Endothelial cell of umbilical vein (primary cell): ENCODE measurements around the gene CCDC34. TPM values are rescaled to one million over a fixed set of nuclear protein-coding genes. Genes with fewer than 3 reads are reported as not detected.

Experiments
- BruUV-seq: library from RNA; stranded (reverse); fragments of 400-500 nt; replicated peaks from 2 replicates; lab custom pipeline; 2021; lab: Mats Ljungman, UMichigan
- CTCF ChIA-PET: fragments of 300-600, 350-600 bp; sonication (Branson Sonifier 250); formaldehyde crosslinking; loops from one replicate; lab custom pipeline; 2021; ENCODE audit warnings: antibody characterized with exemption, inconsistent platforms; lab: Charles Lee
- POLR2A ChIA-PET: fragments of 300-600, 350-600 bp; sonication (Branson Sonifier 250); formaldehyde crosslinking; loops from one replicate; lab custom pipeline; 2021; ENCODE audit warnings: antibody characterized with exemption, inconsistent platforms; lab: Charles Lee
- DNase-seq: peaks from one replicate; pipeline ENCODE4 v3.0.0-alpha.2; 2011; ENCODE audit warnings: low read depth, low spot score
- FAIRE-seq: peaks from 2 replicates; lab custom pipeline; 2011; peaks lifted over from hg19 to GRCh38; lab: Jason Lieb, UNC
- H2AFZ ChIP-seq: 2 replicates; pipeline ENCODE4 v1.6.0; 2012; ENCODE audit warnings: low read depth, low read length, control low read depth, inconsistent platforms
- H3K27ac ChIP-seq: 2 replicates; pipeline ENCODE4 v1.5.1; 2011; ENCODE audit warnings: low read depth, mild to moderate bottlenecking, control low read depth, low read length, moderate library complexity; ENCODE audit not compliant: insufficient read depth
- H3K27me3 ChIP-seq, 2 experiments: 2 replicates each; pipeline versions ENCODE4 v1.6.0 to v1.6.1; 2011; ENCODE audit warnings: low read length in 2 of 2, mixed read lengths in 1 of 2; ENCODE audit not compliant: control insufficient read depth in 2 of 2, insufficient read depth in 2 of 2
- H3K36me3 ChIP-seq, 2 experiments: 2 replicates in 1 of 2; 3 replicates in 1 of 2; pipeline ENCODE4 v1.5.1; 2011; ENCODE audit warnings: low read length in 2 of 2, mild to moderate bottlenecking in 1 of 2, moderate library complexity in 1 of 2; ENCODE audit not compliant: control insufficient read depth in 2 of 2, insufficient read depth in 2 of 2; ENCODE audit errors: extremely low read depth in 1 of 2
- H3K4me1 ChIP-seq: 3 replicates; pipeline ENCODE4 v1.5.1; 2011; ENCODE audit warnings: mild to moderate bottlenecking, low read length; ENCODE audit not compliant: control insufficient read depth, insufficient read depth; ENCODE audit errors: extremely low read depth
- H3K4me2 ChIP-seq: 2 replicates; pipeline ENCODE4 v1.6.1; 2011; ENCODE audit warnings: low read length, control low read depth, mixed read lengths; ENCODE audit not compliant: insufficient read depth
- H3K4me3 ChIP-seq, 3 experiments: fragments of 200-600 bp in 1 of 3; sonication (generic), shearing (Covaris generic) in 1 of 3; replicated peaks in 1 of 3; 2 replicates each; pipeline ENCODE4 v1.5.1; 2011 to 2016; ENCODE audit warnings: control low read depth in 3 of 3, low read length in 3 of 3, mild to moderate bottlenecking in 2 of 3, inconsistent platforms in 1 of 3, low read depth in 1 of 3, moderate library complexity in 1 of 3; ENCODE audit not compliant: insufficient read depth in 1 of 3
- H3K79me2 ChIP-seq: 2 replicates; pipeline ENCODE4 v1.6.0; 2012; ENCODE audit warnings: low read length, inconsistent platforms; ENCODE audit not compliant: control insufficient read depth, insufficient read depth
- H3K9ac ChIP-seq: replicated peaks from 2 replicates; pipeline ENCODE3; 2011; ENCODE audit warnings: low read length, control low read depth; ENCODE audit not compliant: insufficient read depth; ENCODE audit errors: extremely low read depth
- H3K9me1 ChIP-seq: replicated peaks from 3 replicates; pipeline ENCODE4 v1.6.0; 2011; ENCODE audit warnings: mild to moderate bottlenecking, low read length; ENCODE audit not compliant: control insufficient read depth, insufficient read depth; ENCODE audit errors: extremely low read depth
- H3K9me3 ChIP-seq: replicated peaks from 2 replicates; pipeline ENCODE4 v1.5.1; 2012; ENCODE audit warnings: low read length, inconsistent platforms; ENCODE audit not compliant: control insufficient read depth, insufficient read depth
- H4K20me1 ChIP-seq: replicated peaks from 2 replicates; pipeline ENCODE3; 2011; ENCODE audit warnings: mild to moderate bottlenecking, low read length; ENCODE audit not compliant: control insufficient read depth, insufficient read depth; ENCODE audit errors: extremely low read depth
- EZH2 ChIP-seq: IDR thresholded peaks from 2 replicates; pipeline ENCODE4 v1.6.1; 2012; ENCODE audit warnings: borderline replicate concordance, low read depth, mild to moderate bottlenecking, moderate library complexity, low read length, inconsistent platforms; ENCODE audit not compliant: severe bottlenecking
- FOS ChIP-seq: IDR thresholded peaks from 2 replicates; pipeline ENCODE4 v1.6.1; 2011; ENCODE audit warnings: mild to moderate bottlenecking, low read length, moderate library complexity, borderline replicate concordance; ENCODE audit not compliant: insufficient read depth
- GATA2 ChIP-seq: IDR thresholded peaks from 2 replicates; pipeline ENCODE4 v1.7.0; 2011; ENCODE audit warnings: low read depth, mild to moderate bottlenecking, moderate library complexity, mixed read lengths, low read length; ENCODE audit not compliant: insufficient read length, insufficient read depth
- JUN ChIP-seq: IDR thresholded peaks from 2 replicates; pipeline ENCODE4 v1.6.1; 2011; ENCODE audit warnings: borderline replicate concordance, low read depth; ENCODE audit not compliant: insufficient read length, insufficient read depth
- MYC ChIP-seq: IDR thresholded peaks from one replicate; pipeline ENCODE4 v1.6.1; 2011; ENCODE audit warnings: mild to moderate bottlenecking, low read depth, low read length
- POLR2A ChIP-seq: IDR thresholded peaks from 2 replicates; pipeline ENCODE4 v1.6.1; 2012; ENCODE audit warnings: low read depth, mild to moderate bottlenecking, control low read depth, low read length
- POLR2AphosphoS5 ChIP-seq: IDR thresholded peaks from 2 replicates; pipeline ENCODE4 v1.6.1; 2012; ENCODE audit warnings: low read depth, mild to moderate bottlenecking, control low read depth, low read length, moderate library complexity; ENCODE audit not compliant: insufficient read depth
- dilution Hi-C: fragments of 300-500 bp; cut with MboI; formaldehyde crosslinking; loops from one replicate; pipeline ENCODE4 v1.15.0; 2019; ENCODE audit warnings: low sequenced_read_pairs; ENCODE audit not compliant: extremely low pct_ligation_motif_present
- intact Hi-C: fragments of 100-400 bp; cut with micrococcal nuclease; formaldehyde crosslinking; loops from one replicate; pipeline ENCODE4 v1.10.0; 2022
- polyA plus RNA-seq, 4 experiments: library from polyadenylated mRNA; depleted of rRNA in 3 of 4; stranded (reverse) in 3 of 4; unstranded in 1 of 4; fragments of >200 nt; gene quantifications; 2 replicates each; pipeline versions ENCODE4 v1.2.1 to v1.2.3, GENCODE V29; 2011 to 2012; ENCODE audit warnings: missing spikeins in 1 of 4
- total RNA-seq: library from RNA; stranded (reverse); gene quantifications from 2 replicates; pipeline ENCODE4 v1.2.3, GENCODE V29; 2021
- TF ChIP-seq, protein P1 (sequence below), 2 donors: IDR thresholded peaks; 1 replicate in 1 of 2; 2 replicates in 1 of 2; pipeline ENCODE4 v1.5.1; 2011; ENCODE audit warnings: low read length in 2 of 2, mild to moderate bottlenecking in 2 of 2, moderate library complexity in 2 of 2, control low read depth in 1 of 2, inconsistent platforms in 1 of 2, low read depth in 1 of 2; ENCODE audit not compliant: insufficient read depth in 1 of 2; ENCODE audit errors: extremely low read depth in 1 of 2
- TF ChIP-seq, protein P2 (sequence below): IDR thresholded peaks from 2 replicates; pipeline ENCODE4 v1.6.1; 2011; ENCODE audit not compliant: insufficient read depth, insufficient read length

Gene CCDC34
- total and polyA plus RNA-seq, 2 donors (not counting 3 experiments of a cell fraction or from before 2014, with no cell fraction given): 2.3 to 11.4 TPM

DNA sequence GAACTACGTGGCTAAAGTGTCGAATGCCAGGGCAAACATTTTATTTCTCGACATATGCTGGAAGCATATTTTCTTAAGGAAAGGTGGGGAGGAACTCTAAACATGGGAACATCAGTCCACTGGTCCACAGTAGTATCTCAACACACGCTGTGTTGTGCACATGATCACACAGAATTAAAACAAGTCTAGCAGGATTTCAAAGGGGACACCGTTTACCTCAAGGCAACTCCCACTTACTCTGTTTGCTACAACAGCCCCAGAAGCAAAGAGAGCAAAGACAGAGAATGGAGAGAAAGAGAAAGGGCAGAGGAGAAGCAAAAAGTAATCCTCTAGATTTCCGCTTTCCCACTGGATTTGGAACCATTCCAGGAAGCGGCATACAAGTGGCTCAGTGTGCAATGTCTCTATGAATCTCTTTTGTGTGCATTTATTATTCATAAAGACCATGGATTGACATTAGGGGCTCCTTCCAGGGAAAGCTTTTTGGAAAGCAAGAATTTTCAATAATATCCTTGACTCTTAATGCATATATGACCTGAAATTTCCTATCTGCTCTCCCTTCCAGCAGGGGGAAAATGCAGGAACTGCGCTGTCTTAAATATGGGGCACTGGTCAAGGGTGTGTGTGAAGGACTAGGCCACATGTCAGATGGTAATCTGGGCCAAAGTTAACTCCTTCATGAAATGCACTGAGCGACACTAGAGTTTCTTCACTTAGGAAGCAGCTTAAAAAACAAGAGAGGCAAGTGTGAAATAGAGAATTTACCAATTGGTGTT is 34.8 kb upstream of the CCDC34 start:
- TF ChIP-seq, protein P1, sequence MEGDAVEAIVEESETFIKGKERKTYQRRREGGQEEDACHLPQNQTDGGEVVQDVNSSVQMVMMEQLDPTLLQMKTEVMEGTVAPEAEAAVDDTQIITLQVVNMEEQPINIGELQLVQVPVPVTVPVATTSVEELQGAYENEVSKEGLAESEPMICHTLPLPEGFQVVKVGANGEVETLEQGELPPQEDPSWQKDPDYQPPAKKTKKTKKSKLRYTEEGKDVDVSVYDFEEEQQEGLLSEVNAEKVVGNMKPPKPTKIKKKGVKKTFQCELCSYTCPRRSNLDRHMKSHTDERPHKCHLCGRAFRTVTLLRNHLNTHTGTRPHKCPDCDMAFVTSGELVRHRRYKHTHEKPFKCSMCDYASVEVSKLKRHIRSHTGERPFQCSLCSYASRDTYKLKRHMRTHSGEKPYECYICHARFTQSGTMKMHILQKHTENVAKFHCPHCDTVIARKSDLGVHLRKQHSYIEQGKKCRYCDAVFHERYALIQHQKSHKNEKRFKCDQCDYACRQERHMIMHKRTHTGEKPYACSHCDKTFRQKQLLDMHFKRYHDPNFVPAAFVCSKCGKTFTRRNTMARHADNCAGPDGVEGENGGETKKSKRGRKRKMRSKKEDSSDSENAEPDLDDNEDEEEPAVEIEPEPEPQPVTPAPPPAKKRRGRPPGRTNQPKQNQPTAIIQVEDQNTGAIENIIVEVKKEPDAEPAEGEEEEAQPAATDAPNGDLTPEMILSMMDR (IDR thresholded peaks at IDR 0.05; ENCODE audit: extremely low read depth in 1 of 2, insufficient read depth in 1 of 2, low read depth in 1 of 2, low read length in 2 of 2): no peak
- no peak for TF ChIP-seq POLR2A
- Histone ChIP-seq H3K9ac (no peak overlapping the region), H3K36me3 (no peaks in the 10 kb centered on the region), H3K9me3 (no peaks in the 10 kb centered on the region), H3K27me3 (no peaks in the 10 kb centered on the region), H4K20me1 (no peaks in the 10 kb centered on the region), H3K4me2 (no peak overlapping the region), H3K9me1 (no peaks in the 10 kb centered on the region), H3K79me2 (no peaks in the 10 kb centered on the region), H2AFZ (no peak overlapping the region), H3K4me1 (peaks cover 4% of the 10 kb centered on the region), H3K4me3 (no peak overlapping the region), H3K27ac (no peak overlapping the region)
- no peak for FAIRE-seq
- intact Hi-C loops: no loop called here
- dilution Hi-C loops: no loop called here
- POLR2A ChIA-PET: no interaction called here
- peak; percentile 5 for DNase-seq
- CTCF ChIA-PET: no interaction called here
- BruUV-seq: no TSS peak

DNA sequence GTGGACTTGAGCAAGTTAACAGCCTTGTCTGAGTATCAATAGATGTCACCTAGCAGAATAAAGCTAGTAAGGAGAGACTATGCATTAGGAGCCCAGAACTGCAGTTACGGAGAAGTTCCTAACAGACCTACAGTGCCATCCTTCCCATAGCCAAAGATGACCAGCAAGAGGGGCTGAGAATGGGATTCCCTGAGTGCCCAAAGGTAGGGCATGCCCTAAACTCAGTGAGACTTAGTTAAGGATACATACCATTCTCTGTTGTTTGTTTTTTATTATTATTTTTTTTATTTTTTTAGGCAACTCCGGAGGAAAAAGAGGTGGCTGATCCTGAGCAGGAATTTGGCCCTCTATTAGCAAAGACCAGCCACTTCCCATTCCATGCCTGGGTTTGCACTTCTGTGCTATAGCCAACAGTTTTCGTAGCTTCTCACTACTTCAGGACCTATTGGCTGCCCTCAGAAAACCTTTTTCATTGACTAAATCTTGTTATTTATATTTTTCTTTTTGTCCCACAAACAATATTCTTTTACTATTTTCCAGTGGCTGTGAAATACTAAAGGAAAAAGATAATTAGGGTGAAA is 33.3 kb upstream of the CCDC34 start:
- Histone ChIP-seq H3K9me3 (no peaks in the 10 kb centered on the region), H2AFZ (no peak overlapping the region), H3K9me1 (no peaks in the 10 kb centered on the region), H3K9ac (no peak overlapping the region), H4K20me1 (no peaks in the 10 kb centered on the region), H3K4me1 (peaks cover 6% of the 10 kb centered on the region), H3K27ac (no peak overlapping the region), H3K36me3 (no peaks in the 10 kb centered on the region), H3K4me2 (no peak overlapping the region), H3K27me3 (no peaks in the 10 kb centered on the region), H3K4me3 (no peak overlapping the region), H3K79me2 (no peaks in the 10 kb centered on the region)
- ChIA-PET CTCF (interaction anchor here (1.3 to 2.4 kb wide), 2 partner anchors 12 to 89 kb away, joined by 5 to 10 read pairs; no protein-coding TSS in a partner anchor), POLR2A (no interaction called here)
- no peak for FAIRE-seq
- TF ChIP-seq POLR2AphosphoS5: no peak
- TF ChIP-seq POLR2A: no peak
- TF ChIP-seq, protein P1 (IDR thresholded peaks at IDR 0.05; ENCODE audit: extremely low read depth in 1 of 2, insufficient read depth in 1 of 2, low read depth in 1 of 2, low read length in 2 of 2): no peak
- TF ChIP-seq FOS: no peak
- no peak for TF ChIP-seq GATA2
- no peak for TF ChIP-seq MYC
- TF ChIP-seq EZH2: no peak
- TF ChIP-seq, protein P2, sequence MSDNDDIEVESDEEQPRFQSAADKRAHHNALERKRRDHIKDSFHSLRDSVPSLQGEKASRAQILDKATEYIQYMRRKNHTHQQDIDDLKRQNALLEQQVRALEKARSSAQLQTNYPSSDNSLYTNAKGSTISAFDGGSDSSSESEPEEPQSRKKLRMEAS: no peak
- TF ChIP-seq JUN: no peak
- DNase-seq: no peak
- no TSS peak for BruUV-seq
- intact Hi-C loops (no loop called here), dilution Hi-C loops (no loop called here)
